ENCODE data around the gene GREB1.
A peak's percentile ranks its signal among the peaks of the same experiment; 100 is the strongest.

GREB1 gene

GRCh38 chr2:11680182-11680900, 146.5 kb downstream of the GREB1 start:
- no peak for DNase-seq (ENCODE audit: low read depth, low spot score)

- no peak for DNase-seq (ENCODE audit: low read depth, low spot score)
Observed at GRCh38 chr2:11680901-11681721, 147.3 kb downstream of the GREB1 start.

DNA sequence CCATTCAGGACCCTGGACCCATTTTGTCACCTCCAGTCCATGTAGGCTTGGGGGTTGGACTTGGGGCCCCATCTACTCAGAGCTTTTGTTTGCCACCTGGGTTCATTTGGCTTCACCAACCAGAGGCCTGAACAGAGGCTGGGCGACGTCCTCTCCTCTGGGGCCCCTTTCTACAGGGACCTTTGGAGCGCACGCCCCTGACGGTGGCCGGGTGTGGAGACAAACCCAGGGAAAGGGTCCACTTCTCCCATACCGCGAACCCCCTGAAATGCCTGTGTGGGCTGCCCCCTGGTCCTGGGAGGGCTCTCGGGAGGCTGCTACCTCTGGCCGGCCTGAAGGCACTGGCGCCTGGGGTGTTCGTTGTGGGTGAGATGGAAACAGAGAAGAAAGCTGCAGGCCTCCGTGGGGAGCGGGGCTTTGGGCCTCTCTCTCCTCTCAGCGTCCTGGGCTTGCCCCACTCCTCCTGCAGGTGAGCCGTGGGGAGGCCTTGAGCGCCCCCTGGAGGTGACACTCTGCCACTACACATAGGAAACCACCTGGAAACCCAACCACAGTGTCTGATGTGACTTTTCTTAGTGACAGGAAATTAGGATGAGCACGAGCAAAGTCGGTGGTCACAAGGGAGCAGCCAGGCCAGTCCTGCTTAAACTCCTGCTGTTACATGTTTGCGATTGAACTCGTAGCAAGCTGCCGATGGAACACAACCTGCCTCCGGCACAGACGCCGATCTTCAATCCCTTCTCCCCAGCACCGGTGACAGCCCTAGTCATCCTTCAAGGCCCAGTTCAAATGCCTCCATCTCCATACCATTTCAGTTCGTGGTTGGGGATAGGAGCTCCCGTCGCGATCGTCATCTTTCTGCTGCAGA, 148.1 kb downstream of the GREB1 start:
- DNase-seq (ENCODE audit: low read depth, low spot score): no peak

DNA sequence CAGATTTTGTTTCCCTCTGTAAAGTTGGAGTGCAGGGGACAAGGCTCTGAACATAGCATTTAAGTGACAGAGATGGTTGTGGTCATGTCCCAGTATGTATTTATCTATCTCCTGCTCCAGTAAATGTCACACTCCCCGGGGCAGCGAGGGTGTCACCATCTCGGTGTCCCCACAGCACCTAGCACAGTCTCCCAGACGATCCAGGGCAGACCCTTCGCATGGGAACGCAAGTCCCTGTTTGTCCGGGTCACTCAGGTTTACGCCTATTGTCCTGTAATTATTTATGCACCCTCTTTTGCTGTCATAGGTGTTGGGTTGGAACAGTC, 148.7 kb downstream of the GREB1 start:
- no peak for DNase-seq (ENCODE audit: low read depth, low spot score)

DNA sequence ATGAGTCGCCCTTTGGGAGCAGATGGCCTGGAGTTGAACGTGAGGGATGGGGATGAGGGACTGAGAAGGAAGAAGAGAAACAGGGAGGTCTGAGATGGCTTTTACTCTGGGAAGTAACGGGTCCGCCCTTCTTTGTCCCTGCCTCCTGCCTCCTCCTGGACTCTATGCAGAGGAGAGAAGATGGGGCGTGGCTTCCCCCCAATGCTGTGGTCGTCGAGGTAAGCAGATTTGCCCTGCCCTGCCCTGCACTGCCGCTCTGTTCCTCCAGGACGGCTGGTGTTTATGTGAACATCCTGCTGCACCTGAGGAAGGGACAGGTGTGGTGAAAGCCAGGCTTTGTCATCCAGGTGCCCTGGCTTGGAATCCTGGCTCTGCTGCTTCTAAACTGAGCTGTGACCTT, 149.6 kb downstream of the GREB1 start:
- no peak for DNase-seq (ENCODE audit: low read depth, low spot score)

- no peak for DNase-seq (ENCODE audit: low read depth, low spot score)
Observed at GRCh38 chr2:11683966-11684365, 150.1 kb downstream of the GREB1 start.

- DNase-seq (ENCODE audit: low read depth, low spot score): no peak
Observed at GRCh38 chr2:11684894-11685460, 151.1 kb downstream of the GREB1 start.

GRCh38 chr2:11685906-11686470, 152.1 kb downstream of the GREB1 start:
- no peak for DNase-seq (ENCODE audit: low read depth, low spot score)

GRCh38 chr2:11687736-11688135, 153.9 kb downstream of the GREB1 start:
- no peak for DNase-seq (ENCODE audit: low read depth, low spot score)

DNA sequence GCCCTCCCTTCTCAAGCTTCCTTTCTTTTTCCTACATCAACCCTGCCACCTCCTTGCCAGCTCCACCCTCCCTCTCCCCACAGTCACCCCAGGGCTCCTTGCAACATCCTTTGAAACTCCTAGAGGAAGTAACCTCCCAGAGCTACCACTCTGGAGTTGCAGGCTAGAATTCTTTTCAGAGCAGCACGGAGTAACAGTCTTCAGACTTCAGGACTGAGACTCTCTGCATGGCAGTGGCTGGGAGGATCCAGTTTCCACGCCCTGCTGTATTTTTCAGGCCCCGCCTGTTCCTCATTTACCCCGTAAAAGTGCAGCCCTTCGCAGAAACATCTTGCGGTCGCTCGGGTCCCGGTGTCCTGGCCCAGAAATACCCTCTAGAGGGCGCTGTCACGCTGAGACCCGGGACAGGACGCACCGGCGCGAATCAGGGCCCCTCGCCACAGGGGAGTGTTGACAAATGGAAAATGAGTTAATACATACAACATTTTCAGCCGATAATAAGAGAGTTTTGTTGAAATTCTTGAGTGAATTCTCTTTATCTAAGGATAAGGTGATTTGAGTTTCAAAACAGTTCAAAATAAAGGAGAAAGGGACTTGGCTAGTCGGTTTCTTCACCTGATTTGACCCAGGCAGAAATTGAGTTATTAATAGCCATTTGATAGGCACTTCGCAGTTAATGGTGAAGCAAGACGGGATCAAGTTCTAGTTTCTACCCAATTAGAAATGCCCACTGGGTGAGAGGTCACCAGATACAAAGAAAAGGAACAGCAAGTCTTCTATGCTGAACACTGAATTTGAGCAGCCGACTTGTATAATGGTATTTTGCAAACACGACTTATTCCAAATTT, 154.6 kb downstream of the GREB1 start:
- peak; percentile 61 for DNase-seq (ENCODE audit: low read depth, low spot score)

DNA sequence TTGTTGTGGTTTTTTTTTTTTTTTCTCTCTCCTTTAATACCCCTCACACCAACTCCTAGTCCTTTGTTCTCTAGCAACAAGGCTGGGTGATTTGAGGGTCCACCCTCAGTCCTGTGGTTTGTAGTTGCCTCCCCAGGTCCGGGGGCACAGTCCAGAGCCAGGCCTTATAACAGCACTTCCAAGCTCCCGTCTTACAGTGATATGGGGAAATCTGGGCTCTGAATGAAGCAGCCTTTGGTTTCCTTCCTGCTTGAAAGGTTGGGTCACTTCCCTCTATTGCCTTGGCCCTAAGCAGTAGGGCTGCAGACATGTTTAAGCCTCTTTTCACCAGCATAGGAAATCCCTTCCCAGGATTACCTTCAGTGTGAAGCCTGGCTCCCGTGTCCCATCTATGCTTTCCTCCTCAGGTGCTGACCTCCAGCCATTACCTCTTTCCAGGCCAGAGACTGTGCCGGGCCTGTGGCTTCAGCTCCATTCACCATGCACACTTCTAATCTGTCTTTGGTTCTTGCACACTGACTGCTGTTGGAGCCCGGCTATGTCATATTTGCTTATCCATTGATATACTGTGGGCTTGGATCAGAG, 157.3 kb downstream of the GREB1 start:
- no peak for DNase-seq (ENCODE audit: low read depth, low spot score)
